GM18502 (cell line): Measurements from ENCODE around the gene RBL1.
"Not testable (repeated sequence)": the region's sequence is repeated elsewhere in the genome, so short reads cannot be mapped to it uniquely, and the experiment has no call there.

Source experiments
- ATAC-seq: cut with Tn5 transposase; IDR thresholded peaks from one replicate; pipeline ENCODE4 v1.9.1; 2021; ENCODE audit warnings: mild to moderate bottlenecking; ENCODE audit not compliant: unreplicated experiment, poor library complexity

The RBL1 gene

DNA sequence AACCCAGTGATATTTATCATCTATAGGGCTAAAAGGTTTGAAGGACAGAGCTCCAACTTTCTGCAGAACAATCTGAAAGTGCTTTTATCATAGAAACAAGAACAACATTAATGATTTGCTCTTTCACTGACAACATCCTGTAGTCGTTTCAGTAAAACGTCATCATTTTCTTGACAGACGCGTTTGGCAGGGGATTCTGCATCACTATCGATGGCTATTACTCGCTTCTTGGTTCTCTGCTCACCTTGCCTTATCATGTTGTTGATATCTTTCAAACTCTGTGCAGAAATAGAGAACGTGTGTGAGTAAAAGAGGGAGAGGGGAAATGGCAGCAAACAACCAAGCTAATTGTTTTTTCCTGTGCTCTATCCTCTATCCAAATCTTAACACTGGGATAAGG is 97.1 kb downstream of the RBL1 start:
- ATAC-seq: no peak

DNA sequence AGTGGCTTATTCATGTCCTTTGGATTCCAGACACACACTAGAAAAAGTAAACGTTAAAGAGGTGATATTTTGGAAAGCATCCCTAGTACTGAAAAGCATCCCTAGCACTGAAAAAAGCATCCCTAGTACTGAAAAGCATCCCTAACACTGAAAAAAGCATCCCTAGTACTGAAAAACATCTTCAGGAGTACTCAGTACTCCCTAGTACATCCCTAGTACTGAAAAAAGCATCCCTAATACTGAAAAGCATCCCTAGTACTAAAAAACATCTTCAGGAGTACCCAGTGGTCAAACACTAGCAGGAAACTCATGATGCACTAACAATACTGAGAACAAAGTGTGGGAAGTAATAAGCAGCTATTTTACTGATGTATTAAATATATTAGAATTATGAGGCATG is 98.7 kb downstream of the RBL1 start:
- no peak for ATAC-seq

DNA sequence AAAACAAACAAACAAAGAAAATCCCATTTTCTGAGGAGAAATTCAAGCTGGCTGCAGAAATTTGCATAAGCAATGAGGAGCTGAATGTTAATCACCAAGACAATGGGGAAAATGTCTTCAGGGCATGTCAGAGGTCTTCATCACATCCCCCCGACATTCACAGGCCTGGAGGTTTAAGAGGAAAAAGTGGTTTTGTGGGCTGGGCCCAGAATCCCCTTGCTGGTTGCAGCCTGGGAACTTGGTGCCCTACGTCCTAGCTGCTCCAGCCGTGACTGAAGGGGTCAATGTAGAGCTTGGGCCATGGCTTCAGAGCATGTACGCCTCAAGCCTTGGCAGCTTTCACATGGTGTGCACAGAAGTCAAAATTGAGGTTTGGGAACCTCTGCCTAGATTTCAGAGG is 101.6 kb downstream of the RBL1 start:
- not testable (repeated sequence) for ATAC-seq

DNA sequence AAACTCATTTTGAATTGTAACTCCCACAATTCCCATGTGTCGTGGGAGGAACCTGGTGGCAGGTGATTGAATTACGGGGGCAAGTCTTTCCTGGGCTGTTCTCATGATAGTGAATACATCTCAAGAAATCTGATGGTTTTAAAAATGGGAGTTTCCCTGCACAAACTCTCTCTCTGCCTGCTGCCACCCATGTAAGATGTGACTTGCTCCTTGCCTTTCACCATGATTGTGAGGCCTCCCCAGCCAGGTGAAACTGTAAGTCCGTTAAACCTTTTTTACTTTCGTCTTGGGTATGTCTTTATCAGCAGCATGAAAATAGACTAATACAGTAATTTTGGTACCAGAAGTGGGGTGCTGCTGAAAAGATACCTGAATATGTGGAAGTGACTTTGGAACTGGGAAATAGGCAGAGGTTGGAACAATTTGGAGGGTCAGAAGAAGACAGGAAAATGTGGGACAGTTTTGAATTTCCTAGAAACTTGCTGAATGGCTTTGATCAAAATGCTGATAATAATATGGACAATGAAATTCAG is 102.9 kb downstream of the RBL1 start:
- ATAC-seq: no peak

DNA sequence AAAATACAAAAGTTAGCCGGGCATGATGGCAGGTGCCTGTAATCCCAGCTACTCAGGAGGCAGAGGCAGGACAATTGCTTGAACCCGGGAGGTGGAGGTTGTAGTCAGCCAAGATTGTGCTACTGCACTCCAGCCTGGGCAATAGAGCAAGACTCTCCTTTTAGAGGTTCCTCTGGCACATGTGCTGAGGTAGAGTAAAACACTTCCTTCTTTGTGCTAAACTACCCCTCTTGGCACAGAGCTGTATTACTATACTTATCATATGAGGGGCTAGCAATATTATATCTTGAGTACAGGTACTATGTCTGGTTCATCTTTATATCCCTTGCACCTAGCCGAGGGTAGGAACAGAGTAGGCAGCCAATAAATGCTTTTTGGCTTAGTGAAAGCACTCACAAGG is 104.1 kb downstream of the RBL1 start:
- no peak for ATAC-seq

DNA sequence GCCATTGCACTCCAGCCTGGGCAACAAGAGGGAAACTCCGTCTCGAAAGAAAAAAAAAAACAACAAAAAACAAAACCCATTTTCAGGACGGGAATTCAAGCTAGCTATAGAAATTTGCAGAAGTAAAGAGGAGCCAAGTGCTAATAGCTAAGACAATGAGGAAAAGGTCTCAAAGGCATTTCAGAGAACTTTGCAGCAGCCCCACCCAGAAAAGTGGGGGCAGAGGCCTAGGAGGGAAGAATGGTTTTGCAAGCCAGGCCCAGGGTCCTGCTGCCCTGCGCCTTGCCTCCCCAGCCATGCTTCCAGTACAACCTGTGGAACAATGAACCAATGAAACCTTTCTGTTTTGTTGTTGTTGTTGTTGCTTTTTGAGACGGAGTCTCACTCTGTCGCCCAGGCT is 106.0 kb downstream of the RBL1 start:
- no peak for ATAC-seq

DNA sequence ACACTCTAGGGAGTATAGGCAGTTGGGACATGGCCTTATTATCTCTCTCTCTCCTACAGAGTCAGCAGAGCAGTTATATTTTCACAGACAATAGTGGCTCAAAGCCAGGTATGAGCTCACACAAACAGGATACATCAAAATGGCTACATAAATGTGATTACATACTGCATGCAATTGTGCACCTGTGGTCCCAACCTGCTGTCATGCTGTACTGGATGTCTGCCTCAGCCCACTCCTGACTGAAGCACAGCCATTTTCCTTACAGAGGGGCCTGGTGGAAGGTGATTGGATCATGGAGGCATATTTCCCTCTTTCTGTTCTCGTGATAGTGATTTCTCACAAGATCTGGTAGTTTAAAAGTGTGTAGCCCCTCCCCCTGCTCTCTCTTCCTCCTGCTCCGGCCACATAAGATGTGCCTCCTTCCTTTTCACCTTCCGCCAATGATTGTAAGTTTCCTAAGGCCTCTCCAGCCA is 107.3 kb downstream of the RBL1 start:
- ATAC-seq: no peak

DNA sequence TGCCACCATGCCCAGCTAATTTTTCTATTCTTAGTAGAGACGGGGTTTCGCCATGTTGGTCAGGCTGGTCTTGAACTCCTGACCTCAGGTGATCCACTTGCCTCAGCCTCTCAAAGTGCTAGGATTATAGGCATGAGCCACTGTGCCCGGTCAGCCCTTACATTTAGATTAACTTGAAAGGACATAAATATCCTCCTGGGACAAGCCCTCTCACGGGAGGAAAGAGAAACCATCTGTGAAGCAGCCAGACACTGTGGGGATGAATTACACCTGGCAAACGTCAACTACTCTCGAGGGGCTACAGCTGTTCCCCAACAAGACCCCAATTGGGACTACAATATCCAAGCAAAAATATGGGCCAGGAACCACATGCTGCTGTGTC is 111.5 kb downstream of the RBL1 start:
- no peak for ATAC-seq

DNA sequence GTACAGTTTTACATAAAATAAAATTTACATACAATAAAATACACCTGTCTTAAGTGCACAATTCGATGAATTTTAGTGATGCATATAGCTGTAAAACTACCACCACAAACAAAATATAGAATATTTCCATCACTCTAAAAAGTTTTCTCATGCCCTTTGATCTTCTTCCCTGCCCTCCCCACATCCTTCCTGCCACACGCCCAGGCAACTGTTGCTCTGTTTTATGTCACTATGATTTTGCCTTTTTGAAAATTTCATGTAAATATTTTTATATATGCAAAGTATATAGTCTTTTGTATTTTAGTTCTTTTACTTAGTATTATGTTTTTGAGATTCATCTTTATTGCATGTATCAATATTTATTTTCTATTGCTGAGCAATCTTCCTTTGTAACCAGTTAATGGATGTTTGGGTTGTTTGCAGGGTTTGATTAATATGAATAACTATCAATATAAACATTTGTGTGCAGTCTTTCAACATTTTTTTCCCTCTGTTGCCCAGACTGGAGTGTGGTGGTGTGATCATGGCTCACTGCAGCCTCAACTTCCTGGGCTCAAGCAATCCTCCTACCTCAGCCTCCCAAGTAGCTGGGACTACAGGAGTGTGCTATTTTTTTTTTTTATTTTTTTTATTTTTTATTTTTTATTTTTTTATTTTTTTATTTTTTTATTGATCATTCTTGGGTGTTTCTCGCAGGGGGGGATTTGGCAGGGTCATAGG is 120.5 kb downstream of the RBL1 start:
- ATAC-seq: no peak

DNA sequence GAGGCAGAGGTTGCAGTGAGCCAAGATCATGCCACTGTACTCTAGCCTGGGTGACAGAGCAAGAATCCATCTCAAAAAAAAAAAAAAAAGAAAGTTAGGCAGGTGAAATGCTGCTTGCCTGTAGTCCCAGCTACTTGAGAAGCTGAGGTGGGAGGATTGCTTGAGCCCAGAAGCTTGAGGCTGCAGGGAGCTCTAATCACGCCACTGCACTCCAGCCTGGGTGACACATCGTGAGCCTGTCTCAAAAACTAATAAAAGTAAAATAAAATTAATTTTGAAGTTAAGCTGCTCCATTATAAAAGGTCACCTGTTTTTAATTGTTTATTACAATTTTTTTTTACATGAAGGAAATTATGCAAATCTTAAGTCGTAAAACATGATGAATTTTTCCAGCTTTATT is 121.1 kb downstream of the RBL1 start:
- ATAC-seq: no peak

DNA sequence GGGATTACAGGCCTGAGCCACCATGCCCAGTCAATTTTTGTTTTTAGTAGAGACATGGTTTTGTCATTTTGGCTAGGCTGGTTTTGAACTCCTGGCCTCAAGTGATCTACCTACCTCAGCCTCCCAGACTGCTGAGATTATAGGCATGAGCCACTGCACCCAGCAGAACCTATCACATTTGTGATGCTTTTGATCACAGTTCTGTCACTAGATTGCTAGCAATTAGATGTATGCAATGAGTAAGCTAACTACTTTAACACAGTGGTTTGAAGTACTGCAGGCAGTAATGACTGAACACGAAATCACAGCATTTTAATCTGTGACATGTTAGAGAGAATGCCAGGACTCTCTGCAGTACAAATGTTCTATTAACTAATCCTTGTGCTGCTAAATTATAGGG is 124.7 kb downstream of the RBL1 start:
- no peak for ATAC-seq

DNA sequence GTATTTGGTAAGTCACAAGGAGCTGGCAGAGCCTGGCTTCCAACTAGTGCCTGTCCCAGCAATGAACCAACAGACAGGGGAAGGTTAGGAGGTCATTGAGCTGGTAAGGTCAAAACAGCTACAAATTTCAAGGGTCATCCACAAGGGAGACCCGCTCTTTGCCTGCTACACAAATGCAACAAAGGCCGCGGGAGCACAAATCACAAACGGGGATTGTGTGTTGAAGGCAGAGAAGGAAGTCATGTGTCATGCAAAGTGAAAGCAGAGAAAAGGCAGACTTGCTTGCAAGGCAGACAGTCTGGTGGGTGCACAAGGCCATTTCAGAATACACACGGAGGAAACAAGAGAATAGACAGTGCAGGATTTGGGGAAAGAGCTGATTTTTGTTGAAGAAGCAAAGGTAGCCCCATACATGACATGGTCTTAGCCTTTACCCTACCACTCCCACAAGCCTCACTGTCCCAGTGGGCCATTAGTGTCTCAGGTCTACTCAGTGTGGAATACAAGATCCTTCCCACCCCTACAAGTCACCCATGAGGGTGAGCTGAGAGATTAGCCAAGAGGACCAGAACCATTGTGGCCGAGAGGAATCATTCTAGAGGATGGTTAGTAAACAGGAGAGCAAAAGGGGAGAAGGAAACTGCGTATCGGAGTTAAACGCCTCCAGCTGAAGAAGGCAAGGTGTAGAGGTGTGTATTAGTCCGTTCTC is 126.2 kb downstream of the RBL1 start:
- ATAC-seq: no peak

DNA sequence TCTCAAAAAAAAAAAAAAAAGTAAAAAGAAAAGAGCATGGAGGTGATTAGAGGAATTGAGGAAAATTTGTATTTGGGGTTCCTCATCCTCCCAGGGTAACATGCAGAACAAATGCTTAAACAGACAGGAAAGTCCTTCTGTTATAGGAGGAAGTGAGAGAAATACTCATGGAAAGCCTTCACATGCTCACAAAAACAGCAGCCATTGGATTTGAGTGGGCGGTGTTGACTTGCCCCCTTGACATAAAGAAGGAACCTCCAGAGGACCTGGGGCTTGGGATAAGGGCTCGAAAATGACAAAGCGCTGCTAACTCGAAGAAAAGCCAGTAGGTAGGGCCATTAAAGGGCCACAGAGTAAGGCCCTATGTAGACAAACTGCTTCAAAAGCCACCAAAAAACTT is 126.7 kb downstream of the RBL1 start:
- no peak for ATAC-seq

DNA sequence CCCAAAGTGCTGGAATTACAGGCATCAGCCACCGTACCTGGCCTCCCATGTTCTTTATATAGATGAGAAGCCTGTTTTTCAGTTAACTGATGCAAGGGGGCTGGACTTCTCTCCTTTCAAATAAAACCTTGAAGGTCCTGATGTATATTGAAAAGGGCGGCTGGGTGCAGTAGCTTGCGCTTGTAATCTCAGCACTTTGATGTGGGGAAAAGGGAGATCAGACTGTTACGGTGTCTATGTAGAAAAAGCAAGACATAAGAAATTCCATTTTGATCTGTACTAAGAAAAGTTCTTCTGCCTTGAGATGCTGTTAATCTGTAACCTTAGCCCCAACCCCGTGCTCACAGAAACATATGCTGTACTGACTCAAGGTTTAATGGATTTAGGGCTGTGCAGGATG is 128.2 kb downstream of the RBL1 start:
- no peak for ATAC-seq

DNA sequence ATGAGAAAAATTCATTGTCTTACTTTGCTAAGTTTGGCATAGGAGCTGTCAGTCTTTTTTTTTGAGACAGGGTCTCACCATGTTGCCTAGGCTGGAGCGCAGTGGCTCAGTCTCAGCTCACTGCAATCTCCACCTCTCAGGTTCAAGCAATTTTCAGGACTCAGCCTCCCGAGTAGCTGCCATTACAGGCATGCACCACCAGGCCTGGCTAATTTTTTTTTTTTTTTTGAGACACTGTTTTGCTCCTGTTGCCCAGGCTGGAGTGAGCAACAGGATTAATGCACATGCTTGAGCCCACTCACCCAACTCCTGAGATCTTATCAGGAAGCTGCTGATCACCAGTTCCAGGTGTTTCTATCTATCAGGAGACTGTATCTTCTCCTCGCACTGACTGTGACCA is 128.8 kb downstream of the RBL1 start:
- ATAC-seq: not testable (repeated sequence)

DNA sequence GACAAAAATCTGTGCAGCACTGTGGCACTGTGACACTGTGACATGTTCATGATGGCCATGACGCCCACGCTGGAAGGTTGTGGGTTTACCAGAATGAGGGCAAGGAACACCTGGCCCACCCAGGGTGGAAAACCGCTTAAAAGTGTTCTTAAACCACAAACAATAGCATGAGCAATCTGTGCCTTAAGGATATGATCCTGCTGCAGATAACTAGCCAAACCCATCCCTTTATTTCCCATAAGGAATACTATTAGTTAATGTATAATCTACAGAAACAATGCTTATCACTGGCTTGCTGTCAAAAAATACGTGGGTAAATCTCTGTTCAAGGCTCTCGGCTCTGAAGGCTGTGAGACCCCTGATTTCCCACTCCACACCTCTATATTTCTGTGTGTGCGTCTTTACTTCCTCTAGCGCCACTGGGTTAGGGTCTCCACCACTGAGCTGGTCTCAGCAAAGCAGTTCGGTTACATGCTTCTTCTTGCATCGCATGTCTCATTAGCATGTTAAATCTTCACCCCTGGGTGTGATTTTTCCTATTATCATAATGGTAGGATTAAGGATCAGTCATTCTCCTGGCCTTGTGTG is 133.3 kb downstream of the RBL1 start:
- not testable (repeated sequence) for ATAC-seq

DNA sequence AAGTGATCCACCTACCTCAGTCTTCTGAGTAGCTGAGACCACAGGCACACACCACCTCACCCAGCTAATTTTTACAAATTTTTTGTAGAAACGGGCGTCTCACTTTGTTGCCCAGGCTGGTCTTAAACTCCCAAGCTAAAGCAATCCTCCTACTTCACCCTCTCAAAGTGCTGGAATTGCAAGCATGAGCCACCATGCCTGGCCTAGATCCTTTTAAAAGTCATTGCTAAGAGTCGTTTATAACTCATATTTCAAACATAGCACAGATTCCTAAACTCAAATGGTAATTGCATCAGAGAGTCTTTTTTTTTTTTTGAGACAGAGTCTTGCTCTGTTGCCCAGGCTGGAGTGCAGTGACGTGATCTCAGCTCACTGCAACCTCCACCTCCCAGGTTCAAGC is 136.6 kb downstream of the RBL1 start:
- ATAC-seq: no peak

DNA sequence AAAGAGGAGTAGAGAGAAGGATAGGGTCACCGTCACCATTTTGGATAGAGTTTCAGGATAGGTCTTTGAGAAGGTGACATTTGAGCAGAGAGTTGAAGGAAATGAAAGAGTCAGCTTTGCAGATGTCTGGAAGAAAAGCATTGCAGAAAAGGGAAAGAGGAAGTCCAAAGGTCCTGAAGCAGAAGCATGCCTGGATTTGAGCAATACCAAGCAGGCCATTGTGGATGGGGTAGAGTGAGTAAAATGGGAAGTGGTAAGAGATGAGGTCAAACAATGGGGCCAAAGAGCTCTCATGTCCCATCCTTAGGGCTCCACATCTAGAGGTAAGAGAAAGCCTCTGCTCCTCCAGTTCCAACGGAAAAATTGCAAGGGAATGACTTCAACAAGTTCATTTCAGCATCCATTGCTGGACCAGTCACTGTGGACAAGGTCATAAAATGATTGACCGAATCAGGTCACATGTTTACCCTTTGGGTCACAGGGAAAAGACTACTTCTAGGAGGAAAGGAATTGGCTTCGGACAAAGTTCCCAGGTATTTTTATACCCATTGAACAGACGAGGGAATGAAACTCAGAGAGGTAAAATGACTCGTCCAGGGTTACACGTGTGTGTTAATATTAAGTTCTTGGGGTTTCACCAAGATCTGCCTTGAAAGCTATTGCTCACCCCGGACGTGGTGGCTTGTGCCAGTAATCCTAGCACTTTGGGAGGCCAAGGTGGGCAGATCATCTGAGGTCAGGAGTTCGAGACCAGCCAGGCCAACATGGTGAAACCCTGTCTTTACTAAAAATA is 137.7 kb downstream of the RBL1 start:
- no peak for ATAC-seq

DNA sequence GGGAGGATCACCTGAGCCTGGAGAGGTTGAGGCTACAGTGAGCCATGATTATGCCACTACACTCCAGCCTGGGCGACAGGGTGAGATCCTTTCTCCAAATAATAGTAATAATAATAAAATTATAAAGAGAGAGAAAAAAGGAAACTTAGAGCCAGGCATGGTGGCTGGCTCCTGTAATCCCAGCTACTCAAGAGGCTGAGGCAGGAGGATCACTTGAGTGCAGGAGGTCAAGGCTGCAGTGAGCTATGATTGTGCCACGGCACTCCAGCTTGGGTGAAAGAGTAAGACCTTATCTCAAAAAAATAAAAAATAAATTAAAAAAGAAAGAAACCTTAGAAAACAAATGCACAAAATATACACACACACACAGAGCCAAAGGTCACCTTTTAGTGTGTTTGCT is 139.1 kb downstream of the RBL1 start:
- ATAC-seq: no peak

DNA sequence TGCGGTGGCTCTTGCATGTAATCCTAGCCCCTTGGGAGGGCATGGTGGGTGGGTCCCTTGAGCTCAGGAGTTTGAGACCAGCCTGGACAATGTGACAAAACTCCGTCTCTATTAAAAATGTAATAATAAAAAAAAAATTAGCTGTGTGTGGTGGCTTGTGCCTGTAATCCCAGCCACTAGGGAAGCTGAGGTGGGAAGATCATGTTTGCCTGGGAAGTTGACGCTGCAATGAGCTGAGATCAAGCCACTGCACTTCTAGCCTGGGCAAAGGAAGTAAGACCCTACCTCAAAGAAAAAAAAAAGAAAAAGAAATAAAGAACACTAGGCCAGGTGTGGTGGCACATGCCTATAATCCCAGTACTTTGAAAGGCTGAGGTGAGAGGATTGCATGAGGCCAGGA is 139.8 kb downstream of the RBL1 start:
- ATAC-seq: no peak
